DOHH2 (cell line): ENCODE results near the gene ATP2B3.

ENCODE experiments used
- H3F3A ChIP-seq: fragments of 200-600 bp; sonication (generic), shearing (Covaris generic); 2 replicates; pipeline ENCODE4 v1.6.0; 2016; ENCODE audit warnings: antibody characterized with exemption, mild to moderate bottlenecking; ENCODE audit not compliant: control insufficient read depth, insufficient read depth
- H3K27ac ChIP-seq: fragments of 200-600 bp; sonication (generic); 2 replicates; pipeline ENCODE4 v1.5.1; 2014; ENCODE audit warnings: low read depth, mild to moderate bottlenecking, low read length, moderate library complexity
- H3K27me3 ChIP-seq: fragments of 200-600 bp; sonication (generic); 2 replicates; pipeline ENCODE4 v1.6.1; 2014; ENCODE audit warnings: mild to moderate bottlenecking, low read length, mixed read lengths; ENCODE audit not compliant: control insufficient read depth
- H3K36me3 ChIP-seq: fragments of 200-600 bp; sonication (generic); 2 replicates; pipeline ENCODE4 v1.6.1; 2014; ENCODE audit warnings: mild to moderate bottlenecking, low read length, moderate library complexity, mixed read lengths; ENCODE audit not compliant: control insufficient read depth
- H3K4me1 ChIP-seq: fragments of 200-600 bp; sonication (generic); 2 replicates; pipeline ENCODE4 v1.6.1; 2014; ENCODE audit warnings: mild to moderate bottlenecking, low read length, mixed read lengths; ENCODE audit not compliant: control insufficient read depth
- H3K4me2 ChIP-seq: fragments of 200-600 bp; sonication (generic); 2 replicates; pipeline ENCODE4 v1.6.0; 2014; ENCODE audit warnings: mild to moderate bottlenecking, low read length, moderate library complexity
- H3K4me3 ChIP-seq: fragments of 200-600 bp; sonication (generic); 2 replicates; pipeline ENCODE4 v1.5.1; 2014; ENCODE audit warnings: mild to moderate bottlenecking, low read length, mixed read lengths
- H3K79me2 ChIP-seq: fragments of 200-600 bp; sonication (generic); 2 replicates; pipeline ENCODE4 v1.6.1; 2014; ENCODE audit warnings: mild to moderate bottlenecking, low read length, mixed read lengths; ENCODE audit not compliant: control insufficient read depth
- H3K9me2 ChIP-seq: fragments of 200-600 bp; sonication (generic); replicated peaks from 2 replicates; pipeline ENCODE4 v1.6.1; 2014; ENCODE audit warnings: mild to moderate bottlenecking, low read length, mixed read lengths; ENCODE audit not compliant: control insufficient read depth
- H3K9me3 ChIP-seq: fragments of 200-600 bp; sonication (generic); 2 replicates; pipeline ENCODE4 v1.6.1; 2014; ENCODE audit warnings: antibody characterized with exemption, low read length, mixed read lengths; ENCODE audit not compliant: control insufficient read depth, insufficient read depth
- H4K20me1 ChIP-seq: fragments of 200-600 bp; sonication (generic); 2 replicates; pipeline ENCODE4 v1.6.0; 2014; ENCODE audit warnings: low read depth, mild to moderate bottlenecking, antibody characterized with exemption, low read length, moderate library complexity; ENCODE audit not compliant: control insufficient read depth, insufficient read depth
- CTCF ChIP-seq: fragments of 200-600 bp; sonication (generic); IDR thresholded peaks from one replicate; pipeline ENCODE4 v1.5.1; 2014; ENCODE audit warnings: antibody characterized with exemption, mild to moderate bottlenecking, low read depth, low read length; ENCODE audit not compliant: poor library complexity, severe bottlenecking
- EZH2phosphoT487 ChIP-seq: fragments of 200-600 bp; sonication (generic); IDR thresholded peaks from 2 replicates; pipeline ENCODE4 v1.6.1; 2017; ENCODE audit warnings: borderline replicate concordance, mild to moderate bottlenecking, antibody characterized with exemption, low read length, moderate library complexity, mixed read lengths

Gene ATP2B3

GRCh38 chrX:153537080-153537479, 19.6 kb downstream of the ATP2B3 start:
- no peak overlapping the region for H3K27ac ChIP-seq
- H3K27me3 ChIP-seq, result no peaks in the 10 kb centered on the region
- TF ChIP-seq CTCF (no peak), EZH2phosphoT487 (no peak)
- H3K79me2 ChIP-seq, result no peaks in the 10 kb centered on the region
- H3K4me3 ChIP-seq, result no peak overlapping the region
- H3K4me2 ChIP-seq, result no peak overlapping the region
- H3K4me1 ChIP-seq, result no peaks in the 10 kb centered on the region
- H3K36me3 ChIP-seq, result no peaks in the 10 kb centered on the region
- no peaks in the 10 kb centered on the region for H3F3A ChIP-seq
- H4K20me1 ChIP-seq, result no peaks in the 10 kb centered on the region
- H3K9me3 ChIP-seq, result no peaks in the 10 kb centered on the region
- H3K9me2 ChIP-seq, result no peaks in the 10 kb centered on the region

- Histone ChIP-seq H3K4me2 (no peak overlapping the region), H3K27me3 (no peaks in the 10 kb centered on the region), H3F3A (no peaks in the 10 kb centered on the region), H3K9me2 (no peaks in the 10 kb centered on the region), H3K4me3 (no peak overlapping the region), H3K36me3 (no peaks in the 10 kb centered on the region), H3K4me1 (no peaks in the 10 kb centered on the region), H3K27ac (no peak overlapping the region), H3K79me2 (no peaks in the 10 kb centered on the region), H3K9me3 (no peaks in the 10 kb centered on the region), H4K20me1 (no peaks in the 10 kb centered on the region)
- no peak for TF ChIP-seq CTCF
- no peak for TF ChIP-seq EZH2phosphoT487
These were observed 20.3 kb downstream of the ATP2B3 start for GRCh38 chrX:153537526-153538295.

- Histone ChIP-seq H3K36me3 (no peaks in the 10 kb centered on the region), H3K9me3 (no peaks in the 10 kb centered on the region)
These were observed 21.0 kb downstream of the ATP2B3 start for GRCh38 chrX:153538424-153538823.

More at GRCh38 chrX:153538424-153538823, 21.0 kb downstream of the ATP2B3 start:
- H3K9me2 ChIP-seq, result no peaks in the 10 kb centered on the region
- H4K20me1 ChIP-seq, result no peaks in the 10 kb centered on the region
- no peaks in the 10 kb centered on the region for H3F3A ChIP-seq
- H3K4me2 ChIP-seq, result no peak overlapping the region
- H3K27ac ChIP-seq, result no peak overlapping the region
- H3K4me1 ChIP-seq, result no peaks in the 10 kb centered on the region
- no peak for TF ChIP-seq EZH2phosphoT487
- TF ChIP-seq CTCF, result no peak
- no peak overlapping the region for H3K4me3 ChIP-seq
- H3K27me3 ChIP-seq, result no peaks in the 10 kb centered on the region
- H3K79me2 ChIP-seq, result no peaks in the 10 kb centered on the region
